ENCODE results near the gene LAMC1. TPM values are rescaled to one million over a fixed set of nuclear protein-coding genes. Genes with fewer than 3 reads are reported as not detected.

Gene LAMC1
- total RNA-seq, 4 donors from 2014 or later = 288 to 318 (median 304) TPM

DNA sequence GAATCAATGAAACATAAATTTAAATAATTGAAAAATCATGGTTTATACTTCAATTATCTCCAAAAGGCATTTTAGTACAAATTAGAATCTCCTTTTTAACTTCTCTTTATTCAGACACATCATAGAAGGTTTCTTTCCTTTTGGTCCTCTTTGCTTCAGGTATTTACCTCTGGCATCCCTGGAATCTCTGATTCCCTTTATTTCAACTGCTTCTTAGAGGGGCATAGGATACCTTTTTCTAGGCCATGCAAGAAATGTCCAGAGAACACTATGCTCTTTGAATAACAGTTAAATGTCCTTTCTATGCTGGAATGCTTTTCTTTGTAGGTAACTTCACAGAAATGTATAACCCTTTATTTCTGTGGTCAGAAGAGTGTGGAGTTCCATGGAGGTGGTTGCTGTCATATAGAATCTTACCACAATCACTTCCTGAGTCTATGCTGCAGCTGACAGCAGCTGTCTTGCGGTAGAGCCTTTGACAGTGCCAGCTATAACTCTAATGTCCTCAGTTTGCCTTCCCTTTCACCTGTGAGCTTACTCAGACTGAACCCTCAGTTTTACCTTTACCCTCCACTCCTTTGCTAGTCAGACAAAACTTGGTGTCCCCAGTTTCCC is 171.4 kb downstream of the LAMC1 start:
- no peaks in the 10 kb centered on the region for H3K9me3 ChIP-seq
- H3K4me1 ChIP-seq = no peaks in the 10 kb centered on the region
- H3K4me3 ChIP-seq = no peak overlapping the region
- TF ChIP-seq EP300 (IDR thresholded peaks at IDR 0.05) (no peak), POLR2A (IDR thresholded peaks at IDR 0.05) (no peak)
- TF ChIP-seq, protein P1, sequence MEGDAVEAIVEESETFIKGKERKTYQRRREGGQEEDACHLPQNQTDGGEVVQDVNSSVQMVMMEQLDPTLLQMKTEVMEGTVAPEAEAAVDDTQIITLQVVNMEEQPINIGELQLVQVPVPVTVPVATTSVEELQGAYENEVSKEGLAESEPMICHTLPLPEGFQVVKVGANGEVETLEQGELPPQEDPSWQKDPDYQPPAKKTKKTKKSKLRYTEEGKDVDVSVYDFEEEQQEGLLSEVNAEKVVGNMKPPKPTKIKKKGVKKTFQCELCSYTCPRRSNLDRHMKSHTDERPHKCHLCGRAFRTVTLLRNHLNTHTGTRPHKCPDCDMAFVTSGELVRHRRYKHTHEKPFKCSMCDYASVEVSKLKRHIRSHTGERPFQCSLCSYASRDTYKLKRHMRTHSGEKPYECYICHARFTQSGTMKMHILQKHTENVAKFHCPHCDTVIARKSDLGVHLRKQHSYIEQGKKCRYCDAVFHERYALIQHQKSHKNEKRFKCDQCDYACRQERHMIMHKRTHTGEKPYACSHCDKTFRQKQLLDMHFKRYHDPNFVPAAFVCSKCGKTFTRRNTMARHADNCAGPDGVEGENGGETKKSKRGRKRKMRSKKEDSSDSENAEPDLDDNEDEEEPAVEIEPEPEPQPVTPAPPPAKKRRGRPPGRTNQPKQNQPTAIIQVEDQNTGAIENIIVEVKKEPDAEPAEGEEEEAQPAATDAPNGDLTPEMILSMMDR (IDR thresholded peaks at IDR 0.05) = no peak
- WGBS, 2 donors = 85 to 95% methylated on average over 1 of the region's 1 CpG
- no peak for DNase-seq (ENCODE audit: low spot score in 2 of 2)
- H3K36me3 ChIP-seq = no peaks in the 10 kb centered on the region
- no peak overlapping the region for H3K27ac ChIP-seq
- H3K27me3 ChIP-seq = no peaks in the 10 kb centered on the region

GRCh38 chr1:183195142-183195574 is 171.9 kb downstream of the LAMC1 start:
- Histone ChIP-seq H3K4me3 (no peak overlapping the region), H3K27ac (no peak overlapping the region), H3K27me3 (no peaks in the 10 kb centered on the region), H3K4me1 (no peaks in the 10 kb centered on the region), H3K9me3 (no peaks in the 10 kb centered on the region), H3K36me3 (no peaks in the 10 kb centered on the region)
- TF ChIP-seq EP300 (IDR thresholded peaks at IDR 0.05) (no peak), POLR2A (IDR thresholded peaks at IDR 0.05) (no peak)
- TF ChIP-seq, protein P1 (IDR thresholded peaks at IDR 0.05) = no peak
- 40 to 47% methylated on average over 3 of the region's 3 CpGs for WGBS, 2 donors
- no peak for DNase-seq (ENCODE audit: low spot score in 2 of 2)

Small RNAs within 50 kb of the gene (small RNA-seq; reads per million reads assigned to genes)
- not detected for gene RNU6-41P

Other genes starting within 250 kb of the LAMC1 start
- gene NPL, start 233.6 kb upstream of the LAMC1 start, total RNA-seq = 10 to 100 TPM in 2 of 4 donors, 1 to 10 TPM in 2; 2.2 to 45.9 (median 10.1) TPM
- gene DHX9, start 184.1 kb upstream of the LAMC1 start, total RNA-seq = 100 to 1,000 TPM in 2 of 4 donors, 10 to 100 TPM in 2; 89.1 to 148 (median 109) TPM
- 1 to 10 TPM in 1 of 4 donors, not detected in 3; 1.3 TPM for gene SHCBP1L, start 70.3 kb upstream of the LAMC1 start, total RNA-seq
- gene LAMC2, start 162.8 kb downstream of the LAMC1 start, total RNA-seq = 10 to 100 TPM in 2 of 4 donors, 1 to 10 TPM in 2; 4.5 to 11.9 (median 8.1) TPM

Measured in tibial nerve (tissue), 4 donors.